Psoas muscle (tissue), 8 donors: Measurements from ENCODE around the gene MORC3. TPM values are rescaled to one million over a fixed set of nuclear protein-coding genes. Genes with fewer than 3 reads are reported as not detected.

Experiments
- ATAC-seq, 4 donors: fragments of 200-7000 bp; cut with Tn5 transposase; one replicate each; pipeline ENCODE4 v1.9.1; 2020; ENCODE audit warnings: moderate library complexity in 3 of 4, mild to moderate bottlenecking in 2 of 4
- DNase-seq, 2 donors: peaks; one replicate each; pipeline ENCODE4 v3.0.0-alpha.2; 2020
- H3K27ac ChIP-seq: fragments of 200-600 bp; one replicate; pipeline ENCODE4 v1.8.0; 2022
- H3K27me3 ChIP-seq, 3 donors: fragments of 200-600 bp in 1 of 3; one replicate each; pipeline versions ENCODE4 v1.6.1 to v1.8.0; 2013 to 2022; ENCODE audit warnings: low read length in 2 of 3, mild to moderate bottlenecking in 2 of 3, moderate library complexity in 1 of 3; ENCODE audit not compliant: insufficient read depth in 3 of 3
- H3K36me3 ChIP-seq, 2 donors: fragments of 200-600 bp in 1 of 2; one replicate each; pipeline versions ENCODE4 v1.6.1 to v1.8.0; 2013 to 2022; ENCODE audit warnings: low read depth in 1 of 2, mild to moderate bottlenecking in 1 of 2, moderate library complexity in 1 of 2; ENCODE audit not compliant: insufficient read depth in 1 of 2
- H3K4me1 ChIP-seq: fragments of 200-600 bp; one replicate; pipeline ENCODE4 v1.8.0; 2022
- H3K4me3 ChIP-seq: fragments of 200-600 bp; one replicate; pipeline ENCODE4 v1.8.0; 2022; ENCODE audit warnings: mild to moderate bottlenecking
- H3K9me3 ChIP-seq: fragments of 200-600 bp; one replicate; pipeline ENCODE4 v1.8.0; 2022
- WGBS, 3 donors: extraction: QIAGEN DNeasy Blood & Tissue Kit; methylation state at CpG; one replicate each; pipeline versions ENCODE4 v1.1.6 to v1.1.7; 2013; 5-methylcytosine and 5-hydroxymethylcytosine counted together
- intact Hi-C, 2 donors: fragments of 100-400 bp; cut with DNase I; formaldehyde crosslinking; loops; one replicate each; pipeline versions ENCODE4 v1.11.0 to v1.14.2; 2022
- polyA plus RNA-seq, 3 donors: library from polyadenylated mRNA; stranded (reverse); fragments of 200-250 nt; gene quantifications; one replicate each; pipeline ENCODE4 v1.2.3, GENCODE V29; 2013
- total RNA-seq, 4 donors: library from RNA; stranded (reverse); fragmentation: NEBNext Ultra II Directional in 2 of 4; extraction: Animal tissue kit (Norgen Biotek cat#: 25700) in 2 of 4; gene quantifications; one replicate each; pipeline versions ENCODE4 v1.2.1 to v1.2.4, GENCODE V29; 2021 to 2023
- TF ChIP-seq, protein P1 (sequence below): fragments of 200-600 bp; IDR thresholded peaks from one replicate; pipeline ENCODE4 v1.8.0; 2022; ENCODE audit warnings: antibody characterized with exemption
- donor health status: healthy with polysubstance abuse.
- donor health status: DM: no; HTN: no; CAD: no; lungs with moderate emphysema.
- donor health status: Bipolar disorder and iron deficiency.
- donor health status: healthy.
- donor health status: DM: yes; HTN: yes; CAD: no.
- donor health status: DM: no; HTN: no; CAD: no.
- donor health status: DM: no; HTN: no; CAD: no.
- donor health status: DM: yes; HTN: yes; CAD: no.

Gene MORC3
- total and polyA plus RNA-seq, 7 donors = 12.4 to 33.5 (median 24.7) TPM

DNA sequence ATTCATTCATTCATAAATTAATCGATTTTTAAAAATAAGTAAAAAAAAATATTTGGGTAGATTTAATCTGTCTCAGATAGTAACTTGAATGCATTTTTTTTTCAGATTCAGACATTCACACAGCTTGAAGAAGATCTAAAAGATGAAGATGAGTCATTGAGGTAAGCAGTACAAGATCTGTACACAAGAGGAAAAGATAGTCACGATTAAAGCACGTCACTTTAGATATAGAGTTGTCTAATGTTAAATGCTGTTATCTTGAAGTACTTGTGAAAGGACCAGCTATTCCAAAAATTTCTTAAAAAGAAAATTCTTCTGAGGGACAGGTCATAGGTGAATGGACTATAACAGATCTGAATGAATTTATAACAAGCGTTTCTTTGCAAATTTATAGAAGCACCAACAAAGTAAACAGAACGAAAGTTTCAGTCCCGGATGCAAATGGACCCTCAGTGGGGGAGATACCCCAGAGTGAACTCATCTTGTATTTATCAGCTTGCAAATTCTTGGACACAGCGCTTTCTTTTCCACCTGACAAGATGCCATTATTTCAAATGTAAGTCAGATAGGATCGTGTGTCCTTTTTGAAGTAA is 31.2 kb upstream of the MORC3 start:
- no peaks in the 10 kb centered on the region for H3K27me3 ChIP-seq
- H3K36me3 ChIP-seq = peaks cover 3 to 30% of the 10 kb centered on the region in 2 donors
- peak in 1 of 2 donors; percentile 1 for DNase-seq
- H3K4me3 ChIP-seq = peak overlapping the region; percentile 36
- ATAC-seq = peak; percentile 21 to 72 (median 58)
- peaks cover 14% of the 10 kb centered on the region for H3K4me1 ChIP-seq
- no peaks in the 10 kb centered on the region for H3K9me3 ChIP-seq
- TF ChIP-seq, protein P1, sequence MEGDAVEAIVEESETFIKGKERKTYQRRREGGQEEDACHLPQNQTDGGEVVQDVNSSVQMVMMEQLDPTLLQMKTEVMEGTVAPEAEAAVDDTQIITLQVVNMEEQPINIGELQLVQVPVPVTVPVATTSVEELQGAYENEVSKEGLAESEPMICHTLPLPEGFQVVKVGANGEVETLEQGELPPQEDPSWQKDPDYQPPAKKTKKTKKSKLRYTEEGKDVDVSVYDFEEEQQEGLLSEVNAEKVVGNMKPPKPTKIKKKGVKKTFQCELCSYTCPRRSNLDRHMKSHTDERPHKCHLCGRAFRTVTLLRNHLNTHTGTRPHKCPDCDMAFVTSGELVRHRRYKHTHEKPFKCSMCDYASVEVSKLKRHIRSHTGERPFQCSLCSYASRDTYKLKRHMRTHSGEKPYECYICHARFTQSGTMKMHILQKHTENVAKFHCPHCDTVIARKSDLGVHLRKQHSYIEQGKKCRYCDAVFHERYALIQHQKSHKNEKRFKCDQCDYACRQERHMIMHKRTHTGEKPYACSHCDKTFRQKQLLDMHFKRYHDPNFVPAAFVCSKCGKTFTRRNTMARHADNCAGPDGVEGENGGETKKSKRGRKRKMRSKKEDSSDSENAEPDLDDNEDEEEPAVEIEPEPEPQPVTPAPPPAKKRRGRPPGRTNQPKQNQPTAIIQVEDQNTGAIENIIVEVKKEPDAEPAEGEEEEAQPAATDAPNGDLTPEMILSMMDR = no peak
- intact Hi-C loops = no loop called here
- 36 to 52% (median 41%) methylated on average over 8 of the region's 8 CpGs for WGBS, 3 donors
- H3K27ac ChIP-seq = peak overlapping the region; percentile 74

DNA sequence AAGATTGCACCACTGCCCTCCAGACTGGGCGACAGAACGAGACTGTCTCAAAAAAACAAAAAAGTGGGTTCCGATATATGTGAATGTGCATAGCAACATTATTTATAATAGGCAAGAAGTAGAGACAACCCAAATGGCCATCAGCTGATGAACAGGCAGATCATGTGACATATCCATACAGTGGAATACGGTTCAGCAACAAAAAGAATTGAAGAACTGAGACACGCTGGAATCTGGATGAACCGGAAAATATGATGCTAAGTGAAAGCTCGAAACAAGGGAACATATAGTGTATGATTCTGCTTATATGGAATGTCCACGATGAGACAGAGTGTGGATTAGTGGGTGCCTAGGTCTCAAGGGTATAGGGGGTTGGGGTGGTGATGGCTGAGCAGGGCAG is 28.5 kb upstream of the MORC3 start:
- WGBS, 3 donors = 70 to 88% (median 81%) methylated on average over 8 of the region's 8 CpGs
- Histone ChIP-seq H3K27ac (no peak overlapping the region), H3K4me3 (no peak overlapping the region), H3K9me3 (no peaks in the 10 kb centered on the region), H3K27me3 (no peaks in the 10 kb centered on the region), H3K4me1 (peaks cover 14% of the 10 kb centered on the region), H3K36me3 (peaks cover 3 to 40% of the 10 kb centered on the region in 2 donors)
- ATAC-seq (no peak), DNase-seq (peak in 1 of 2 donors; percentile 7)
- intact Hi-C loops = no loop called here
- TF ChIP-seq, protein P1 = no peak

DNA sequence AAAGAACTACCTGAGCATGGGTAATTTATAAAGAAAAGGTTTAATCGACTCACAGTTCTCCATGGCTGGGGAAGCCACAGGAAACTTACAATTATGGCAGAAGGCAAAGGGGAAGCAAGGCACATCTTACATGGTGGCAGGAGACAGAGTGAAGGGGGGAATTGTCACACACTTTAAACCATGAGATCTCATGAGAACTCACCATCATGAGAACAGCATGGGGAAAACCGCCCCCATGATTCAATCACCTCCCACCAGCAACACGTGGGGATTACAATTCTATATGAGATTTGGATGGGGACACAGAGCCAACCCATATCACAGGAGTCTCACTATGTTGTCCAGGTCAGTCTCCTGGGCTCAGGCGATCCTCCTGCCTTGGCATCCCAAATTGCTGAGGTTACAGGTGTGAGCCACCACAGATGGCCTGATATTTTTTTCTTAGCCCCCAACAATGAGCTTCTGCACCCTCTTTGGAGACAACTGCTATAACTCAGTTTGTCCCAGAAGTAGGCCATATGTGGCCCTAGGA is 22.5 kb upstream of the MORC3 start:
- 90 to 96% (median 91%) methylated on average over 4 of the region's 4 CpGs for WGBS, 3 donors
- peaks cover 3 to 22% of the 10 kb centered on the region in 2 donors for H3K36me3 ChIP-seq
- no peaks in the 10 kb centered on the region for H3K4me1 ChIP-seq
- no peak for ATAC-seq
- intact Hi-C loops = no loop called here
- peak in 1 of 2 donors; percentile 9 for DNase-seq
- no peaks in the 10 kb centered on the region for H3K9me3 ChIP-seq
- H3K4me3 ChIP-seq = no peak overlapping the region
- no peaks in the 10 kb centered on the region for H3K27me3 ChIP-seq
- no peak overlapping the region for H3K27ac ChIP-seq
- TF ChIP-seq, protein P1 = no peak

- H3K27ac ChIP-seq = no peak overlapping the region
These were observed 21.9 kb upstream of the MORC3 start for GRCh38 chr21:36297938-36298572.

More at GRCh38 chr21:36297938-36298572, 21.9 kb upstream of the MORC3 start:
- TF ChIP-seq, protein P1 = no peak
- ATAC-seq = peak in 2 of 4 donors; percentile 50 to 66
- Histone ChIP-seq H3K9me3 (no peaks in the 10 kb centered on the region), H3K4me3 (no peak overlapping the region), H3K36me3 (peaks cover 3 to 16% of the 10 kb centered on the region in 2 donors), H3K27me3 (no peaks in the 10 kb centered on the region), H3K4me1 (no peaks in the 10 kb centered on the region)
- WGBS, 3 donors = 48 to 60% (median 58%) methylated on average over 10 of the region's 10 CpGs
- DNase-seq = peak in 1 of 2 donors; percentile 39
- intact Hi-C loops = no loop called here
